K562 (cell line): ENCODE data around the gene OSBPL3. TPM values are rescaled to one million over a fixed set of nuclear protein-coding genes. Genes with fewer than 3 reads are reported as not detected.

Source experiments
- ATAC-seq: fragments of 200-7000 bp; cut with Tn5 transposase; 3 replicates; pipeline ENCODE4 v1.9.1; 2020; ENCODE audit warnings: moderate library complexity
- BruUV-seq: library from RNA; stranded (reverse); fragments of 400-500 nt; replicated peaks from 2 replicates; lab custom pipeline; 2021; lab: Mats Ljungman, UMichigan
- CTCF ChIA-PET: fragments of 300-600 bp; formaldehyde crosslinking; extraction: SDS; loops from one replicate; lab custom pipeline; 2021; ENCODE audit warnings: low intra/inter-chr PET ratio; lab: Yijun Ruan, JAX
- POLR2A ChIA-PET: fragments of 300-600, 350-650 bp; sonication (Branson Sonifier 250); formaldehyde crosslinking; extraction: SDS; loops from one replicate; lab custom pipeline; 2021; ENCODE audit warnings: antibody characterized with exemption, inconsistent platforms; lab: Yijun Ruan, JAX
- DNase-seq, 4 experiments: peaks; one replicate each; pipeline versions ENCODE4 v3.0.0 to v3.0.0-alpha.2; 2011 to 2018; ENCODE audit warnings: low spot score in 3 of 4, mixed read lengths in 3 of 4; ENCODE audit errors: extremely low read depth in 1 of 4
- FAIRE-seq: peaks from 2 replicates; lab custom pipeline; 2011; peaks lifted over from hg19 to GRCh38; lab: Jason Lieb, UNC
- H2AFZ ChIP-seq: 2 replicates; pipeline ENCODE4 v1.6.0; 2011; ENCODE audit warnings: low read depth, low read length, control low read depth, inconsistent platforms
- H3K27ac ChIP-seq: fragments of 200-600 bp; 3 replicates; pipeline ENCODE4 v1.8.0; 2011; ENCODE audit warnings: low read depth, mild to moderate bottlenecking, control low read depth, inconsistent platforms, low read length, moderate library complexity, mixed read lengths; ENCODE audit errors: extremely low read depth
- H3K27me3 ChIP-seq, 2 experiments: fragments of 300-600 bp in 1 of 2; 2 replicates in 1 of 2; 3 replicates in 1 of 2; pipeline versions ENCODE4 v1.6.0 to v1.8.0; 2011; ENCODE audit warnings: inconsistent platforms in 2 of 2, low read length in 2 of 2, mild to moderate bottlenecking in 1 of 2, mixed read lengths in 1 of 2, moderate library complexity in 1 of 2; ENCODE audit not compliant: control insufficient read depth in 2 of 2, insufficient read depth in 2 of 2
- H3K36me3 ChIP-seq: fragments of 300-600 bp; 3 replicates; pipeline ENCODE4 v1.8.0; 2011; ENCODE audit warnings: mild to moderate bottlenecking, low read length, inconsistent platforms; ENCODE audit not compliant: control insufficient read depth, insufficient read depth
- H3K4me1 ChIP-seq, 2 experiments: fragments of 200-600 bp in 1 of 2; replicated peaks in 1 of 2; 2 replicates in 1 of 2; 3 replicates in 1 of 2; pipeline versions ENCODE4 v1.5.1 to v1.8.0; 2011; ENCODE audit warnings: inconsistent platforms in 2 of 2, low read length in 2 of 2, mild to moderate bottlenecking in 1 of 2, mixed read lengths in 1 of 2, moderate library complexity in 1 of 2; ENCODE audit not compliant: control insufficient read depth in 2 of 2, insufficient read depth in 2 of 2
- H3K4me2 ChIP-seq: 2 replicates; pipeline ENCODE4 v1.6.1; 2011; ENCODE audit warnings: low read length, control low read depth, inconsistent platforms, mixed read lengths; ENCODE audit not compliant: insufficient read depth
- H3K4me3 ChIP-seq: fragments of 200-600 bp; sonication (generic), shearing (Covaris generic); 2 replicates; pipeline ENCODE4 v1.5.1; 2016; ENCODE audit warnings: control low read depth, inconsistent platforms
- H3K79me2 ChIP-seq: fragments of 200-600 bp; 3 replicates; pipeline ENCODE4 v1.8.0; 2011; ENCODE audit warnings: low read length, inconsistent platforms; ENCODE audit not compliant: control insufficient read depth, insufficient read depth
- H3K9ac ChIP-seq, 2 experiments: 2 replicates each; pipeline versions ENCODE4 v1.6.0 to v1.6.1; 2011; ENCODE audit warnings: low read depth in 2 of 2, low read length in 2 of 2, control low read depth in 1 of 2, inconsistent platforms in 1 of 2, mild to moderate bottlenecking in 1 of 2, mixed read lengths in 1 of 2; ENCODE audit not compliant: insufficient read depth in 1 of 2
- H3K9me1 ChIP-seq: one replicate; pipeline ENCODE4 v1.6.0; 2011; ENCODE audit warnings: inconsistent platforms, mild to moderate bottlenecking, low read length, moderate library complexity; ENCODE audit not compliant: control insufficient read depth, insufficient read depth
- H3K9me3 ChIP-seq: replicated peaks from 2 replicates; pipeline ENCODE4 v1.5.1; 2011; ENCODE audit warnings: low read depth, low read length, inconsistent platforms; ENCODE audit not compliant: control insufficient read depth, insufficient read depth
- H4K20me1 ChIP-seq: replicated peaks from 2 replicates; pipeline ENCODE4 v1.6.1; 2011; ENCODE audit warnings: low read length, inconsistent platforms, mixed read lengths; ENCODE audit not compliant: control insufficient read depth, insufficient read depth
- CBX3 ChIP-seq, 2 experiments: IDR thresholded peaks; 1 replicate in 1 of 2; 2 replicates in 1 of 2; pipeline ENCODE4 v1.6.1; 2012; ENCODE audit warnings: inconsistent platforms in 2 of 2, low read length in 2 of 2, borderline replicate concordance in 1 of 2, control low read depth in 1 of 2
- E2F8 ChIP-seq: fragments of 450-650 bp; IDR thresholded peaks from 2 replicates; pipeline ENCODE4 v1.7.1; 2018; ENCODE audit warnings: mild to moderate bottlenecking, low read depth; ENCODE audit not compliant: partially characterized antibody
- SETDB1 ChIP-seq: IDR thresholded peaks from one replicate; pipeline ENCODE4 v1.6.1; 2012; ENCODE audit warnings: low read length, control low read depth, inconsistent platforms
- SMAD1 ChIP-seq: fragments of 150-350 bp; IDR thresholded peaks from 2 replicates; pipeline ENCODE4 v1.6.1; 2014; ENCODE audit warnings: low read length, low read depth; ENCODE audit not compliant: partially characterized antibody
- TAF1 ChIP-seq: IDR thresholded peaks from 2 replicates; pipeline ENCODE4 v1.6.1; 2011; ENCODE audit warnings: mild to moderate bottlenecking, low read length, moderate library complexity; ENCODE audit not compliant: insufficient read depth, control insufficient read depth, severe bottlenecking; ENCODE audit errors: extremely low read depth
- THRA ChIP-seq: fragments of 450-650 bp; IDR thresholded peaks from 2 replicates; pipeline ENCODE4 v1.6.1; 2017; ENCODE audit warnings: mild to moderate bottlenecking, moderate library complexity
- ZNF12 ChIP-seq: sonication (generic); formaldehyde crosslinking; IDR thresholded peaks from 2 replicates; pipeline ENCODE4 v1.4.0; 2020; ENCODE audit warnings: mild to moderate bottlenecking, missing genetic modification reagents
- ZNF407 ChIP-seq: fragments of 450-650 bp; IDR thresholded peaks from 2 replicates; pipeline ENCODE4 v1.6.1; 2016; ENCODE audit warnings: low read depth
- WGBS: fragments of 100-300 bp; shearing (Covaris generic); methylation state at CpG from one replicate; pipeline ENCODE4 v1.1.6; 2016; ENCODE audit warnings: low coverage, mixed read lengths; ENCODE audit not compliant: insufficient coverage; ENCODE audit errors: missing lambda C conversion rate; 5-methylcytosine and 5-hydroxymethylcytosine counted together
- in situ Hi-C: fragments of 300-500 bp; cut with MboI; formaldehyde crosslinking; loops from 4 replicates; pipeline ENCODE4 v1.15.0; 2018; ENCODE audit warnings: inconsistent platforms, mixed read lengths
- intact Hi-C: fragments of 100-400 bp; cut with micrococcal nuclease; formaldehyde crosslinking; loops from 2 replicates; pipeline ENCODE4 v1.14.2; 2022
- polyA plus RNA-seq, 8 experiments: library from polyadenylated mRNA; depleted of rRNA in 4 of 8; stranded (reverse) in 5 of 8; unstranded in 3 of 8; fragments of >200 nt; fragmentation: Nextera tagmentation in 2 of 8; fragmentation: Illumina TruSeq in 1 of 8; extraction: Ambion mirVana in 2 of 8; extraction: Trizol in 1 of 8; gene quantifications; 2 replicates each; pipeline versions ENCODE4 v1.2.1 to v1.2.3, GENCODE V29; 2011 to 2014; ENCODE audit warnings: inconsistent platforms in 1 of 8, missing spikeins in 1 of 8
- total RNA-seq, 7 experiments: library from RNA; depleted of rRNA in 6 of 7; stranded (reverse); fragments of >200 nt in 6 of 7; fragmentation: Illumina TruSeq in 2 of 7; extraction: Trizol in 2 of 7; gene quantifications; 2 replicates each; pipeline versions ENCODE4 v1.2.1 to v1.2.3, GENCODE V29; 2011 to 2021; ENCODE audit warnings: low replicate concordance in 1 of 7

The OSBPL3 gene
- total and polyA plus RNA-seq, 9 of the 15 experiments (the other 6 are each of a cell fraction or from before 2014, with no cell fraction given) = 4.8 to 37.2 (median 26.5) TPM

- no peak for TF ChIP-seq TAF1
- no peak for TF ChIP-seq SETDB1
These were observed 179.3 kb downstream of the OSBPL3 start (continued) for GRCh38 chr7:24800667-24801066.

- no peak overlapping the region for H2AFZ ChIP-seq
- H3K27ac ChIP-seq = no peak overlapping the region
- H3K36me3 ChIP-seq = peaks cover 46% of the 10 kb centered on the region
- no peak for ATAC-seq
- peaks cover 4 to 14% of the 10 kb centered on the region in 2 experiments; a peak in 4 of 5 replicates for H3K4me1 ChIP-seq
- ChIA-PET CTCF (no interaction called here), POLR2A (interaction anchor here (0.8 kb wide), 1 partner anchor 20 kb away, joined by 3 read pairs; no protein-coding TSS in a partner anchor)
- intact Hi-C loops = no loop called here
- no peak overlapping the region for H3K4me2 ChIP-seq
- H3K9me1 ChIP-seq = no peaks in the 10 kb centered on the region
- H4K20me1 ChIP-seq = no peaks in the 10 kb centered on the region
- H3K9me3 ChIP-seq = peaks cover 2% of the 10 kb centered on the region; the same call in 1 of the 2 replicates
- H3K9ac ChIP-seq = no peak overlapping the region
- no peak overlapping the region for H3K4me3 ChIP-seq
- BruUV-seq = no TSS peak
- H3K79me2 ChIP-seq = no peaks in the 10 kb centered on the region; the same call in 2 of the 3 replicates
- 95% methylated on average over 4 of the region's 6 CpGs for WGBS
- no peak for DNase-seq
- no peak for FAIRE-seq
- H3K27me3 ChIP-seq = no peaks in the 10 kb centered on the region
- in situ Hi-C loops = no loop called here
- TF ChIP-seq E2F8 = no peak
- no peak for TF ChIP-seq SMAD1
- TF ChIP-seq CBX3 (IDR thresholded peaks at IDR 0.05; ENCODE audit: borderline replicate concordance in 1 of 2, low read length in 2 of 2) = no peak
- TF ChIP-seq ZNF407 = no peak
- TF ChIP-seq THRA = no peak
- TF ChIP-seq ZNF12 (CRISPR knock-in tag) = no peak
These were observed 179.9 kb downstream of the OSBPL3 start for GRCh38 chr7:24800073-24800472.
